K562 (cell line): ENCODE measurements around the gene C1orf167. TPM values are rescaled to one million over a fixed set of nuclear protein-coding genes. Genes with fewer than 3 reads are reported as not detected.
A peak's percentile ranks its signal among the peaks of the same experiment; 100 is the strongest.

Source experiments
- ATF7 ChIP-seq: fragments of 450-650 bp; IDR thresholded peaks from 2 replicates; pipeline ENCODE4 v1.7.1; 2014; ENCODE audit warnings: mild to moderate bottlenecking, moderate library complexity
- EZH2 ChIP-seq: IDR thresholded peaks from 2 replicates; pipeline ENCODE4 v1.6.1; 2012; ENCODE audit warnings: low read depth, mild to moderate bottlenecking, inconsistent platforms, low read length, borderline replicate concordance
- FOXK2 ChIP-seq, 2 experiments: fragments of 450-650 bp; IDR thresholded peaks in 1 of 2; conservative IDR thresholded peaks in 1 of 2; 2 replicates each; pipeline ENCODE4 v1.6.1; 2016; ENCODE audit warnings: low read depth in 2 of 2, mild to moderate bottlenecking in 1 of 2
- KLF6 ChIP-seq: fragments of 250-450 bp; sonication (Bioruptor Pico); IDR thresholded peaks from 2 replicates; pipeline ENCODE4 v1.4.0; 2020; ENCODE audit warnings: mild to moderate bottlenecking, moderate library complexity, borderline replicate concordance
- NR3C1 ChIP-seq: sonication (generic); formaldehyde crosslinking; IDR thresholded peaks from 2 replicates; pipeline ENCODE4 v1.8.1; 2022; ENCODE audit warnings: missing genetic modification reagents
- POU5F1 ChIP-seq: fragments of 150-350 bp; IDR thresholded peaks from 2 replicates; pipeline ENCODE4 v1.6.1; 2014; ENCODE audit warnings: borderline replicate concordance, low read length, low read depth, mild to moderate bottlenecking; ENCODE audit not compliant: partially characterized antibody
- SNIP1 ChIP-seq: fragments of 450-650 bp; IDR thresholded peaks from 2 replicates; pipeline ENCODE4 v1.7.1; 2017; ENCODE audit warnings: low read depth, mild to moderate bottlenecking
- SOX6 ChIP-seq: fragments of 450-650 bp; IDR thresholded peaks from 2 replicates; pipeline ENCODE4 v1.6.1; 2014; ENCODE audit warnings: mild to moderate bottlenecking
- TSC22D4 ChIP-seq: fragments of 450-650 bp; IDR thresholded peaks from 2 replicates; pipeline ENCODE4 v1.6.1; 2016; ENCODE audit warnings: missing genetic modification characterization, missing biosample characterization, control low read depth
- ZNF408 ChIP-seq: fragments of 250-450 bp; sonication (Bioruptor Pico); IDR thresholded peaks from 2 replicates; pipeline ENCODE4 v1.4.0; 2020; ENCODE audit warnings: low read depth, mild to moderate bottlenecking, moderate library complexity
- polyA plus RNA-seq, 8 experiments: library from polyadenylated mRNA; depleted of rRNA in 4 of 8; stranded (reverse) in 5 of 8; unstranded in 3 of 8; fragments of >200 nt; fragmentation: Nextera tagmentation in 2 of 8; fragmentation: Illumina TruSeq in 1 of 8; extraction: Ambion mirVana in 2 of 8; extraction: Trizol in 1 of 8; gene quantifications; 2 replicates each; pipeline versions ENCODE4 v1.2.1 to v1.2.3, GENCODE V29; 2011 to 2014; ENCODE audit warnings: inconsistent platforms in 1 of 8, missing spikeins in 1 of 8
- total RNA-seq, 7 experiments: library from RNA; depleted of rRNA in 6 of 7; stranded (reverse); fragments of >200 nt in 6 of 7; fragmentation: Illumina TruSeq in 2 of 7; extraction: Trizol in 2 of 7; gene quantifications; 2 replicates each; pipeline versions ENCODE4 v1.2.1 to v1.2.3, GENCODE V29; 2011 to 2021; ENCODE audit warnings: low replicate concordance in 1 of 7
- TF ChIP-seq, protein P1 (sequence below): fragments of 250-450 bp; sonication (Bioruptor Pico); IDR thresholded peaks from 2 replicates; pipeline ENCODE4 v1.4.0; 2020; ENCODE audit warnings: mild to moderate bottlenecking, moderate library complexity
- TF ChIP-seq, protein P2 (sequence below): fragments of 200-800 bp; sonication (Bioruptor generic); IDR thresholded peaks from 2 replicates; pipeline ENCODE4 v1.6.1; 2017; ENCODE audit warnings: missing genetic modification characterization, missing compliant biosample characterization
- TF ChIP-seq, protein P3 (sequence below): sonication (generic); formaldehyde crosslinking; IDR thresholded peaks from 2 replicates; pipeline ENCODE4 v1.8.1; 2022; ENCODE audit warnings: missing genetic modification reagents
- TF ChIP-seq, protein P4 (sequence below): sonication (generic); formaldehyde crosslinking; IDR thresholded peaks from 2 replicates; pipeline ENCODE4 v1.8.1; 2023; ENCODE audit warnings: mild to moderate bottlenecking, missing genetic modification reagents
- TF ChIP-seq, protein P5 (sequence below), 2 experiments: fragments of 450-650 bp in 1 of 2; sonication (generic) in 1 of 2; formaldehyde crosslinking in 1 of 2; IDR thresholded peaks in 1 of 2; conservative IDR thresholded peaks in 1 of 2; 2 replicates each; pipeline versions ENCODE4 v1.6.1 to v1.8.1; 2016 to 2023; ENCODE audit warnings: mild to moderate bottlenecking in 2 of 2, moderate library complexity in 2 of 2, inconsistent platforms in 1 of 2, missing genetic modification reagents in 1 of 2

Gene C1orf167
- total and polyA plus RNA-seq, 9 of the 15 experiments (the other 6 are each of a cell fraction or from before 2014, with no cell fraction given), result 0.22 to 0.86 (median 0.31) TPM; not detected in 2

DNA sequence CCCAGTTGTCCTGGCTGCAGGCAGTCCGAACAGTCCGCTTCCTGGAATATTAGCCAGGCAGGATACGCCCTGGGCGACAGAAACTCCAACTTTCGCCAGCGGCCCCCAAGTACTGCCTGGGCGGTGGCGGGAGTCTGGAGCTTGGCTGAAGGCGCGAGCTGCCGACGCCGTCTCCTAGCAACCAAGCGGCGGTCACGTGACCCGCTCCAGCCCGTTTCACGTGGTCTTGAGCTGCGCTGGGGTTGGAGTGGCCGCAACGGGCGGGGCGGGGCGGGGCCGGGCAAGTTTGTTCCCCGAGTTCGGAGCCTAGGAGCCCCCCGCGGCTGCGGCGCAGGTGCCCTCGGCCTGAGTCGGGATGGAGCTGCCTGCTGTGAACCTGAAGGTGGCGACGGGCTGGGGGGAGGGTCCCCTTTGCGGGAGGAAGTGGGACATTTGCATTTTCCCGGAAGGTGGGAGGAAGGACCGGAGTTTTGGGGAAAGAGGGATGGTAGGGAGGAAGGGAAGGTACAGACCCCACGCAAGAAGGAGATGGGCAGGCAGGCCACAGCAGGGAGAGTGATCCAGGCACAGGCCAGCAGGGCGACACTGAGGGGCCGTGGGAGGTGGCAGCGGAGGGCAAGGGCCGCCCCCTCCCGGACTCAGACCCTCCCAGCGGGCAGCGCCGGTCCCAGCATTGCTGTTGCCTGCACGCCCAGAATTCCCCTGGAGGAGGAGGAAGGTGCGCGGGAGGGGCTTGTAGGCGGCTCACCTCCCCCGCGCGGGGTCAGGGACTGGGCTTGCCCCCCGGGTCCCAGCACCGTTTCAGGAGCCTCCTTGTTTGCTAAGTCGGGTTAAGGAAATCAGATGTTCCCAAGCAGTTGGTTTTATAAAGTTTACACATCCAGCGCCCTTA is 25.9 kb upstream of the C1orf167 start, which contains the start of gene AGTRAP (continued):
- peak; percentile 25 for TF ChIP-seq ATF7
- TF ChIP-seq TSC22D4 (tag), result no peak
- TF ChIP-seq NR3C1, result no peak
- TF ChIP-seq, protein P1, sequence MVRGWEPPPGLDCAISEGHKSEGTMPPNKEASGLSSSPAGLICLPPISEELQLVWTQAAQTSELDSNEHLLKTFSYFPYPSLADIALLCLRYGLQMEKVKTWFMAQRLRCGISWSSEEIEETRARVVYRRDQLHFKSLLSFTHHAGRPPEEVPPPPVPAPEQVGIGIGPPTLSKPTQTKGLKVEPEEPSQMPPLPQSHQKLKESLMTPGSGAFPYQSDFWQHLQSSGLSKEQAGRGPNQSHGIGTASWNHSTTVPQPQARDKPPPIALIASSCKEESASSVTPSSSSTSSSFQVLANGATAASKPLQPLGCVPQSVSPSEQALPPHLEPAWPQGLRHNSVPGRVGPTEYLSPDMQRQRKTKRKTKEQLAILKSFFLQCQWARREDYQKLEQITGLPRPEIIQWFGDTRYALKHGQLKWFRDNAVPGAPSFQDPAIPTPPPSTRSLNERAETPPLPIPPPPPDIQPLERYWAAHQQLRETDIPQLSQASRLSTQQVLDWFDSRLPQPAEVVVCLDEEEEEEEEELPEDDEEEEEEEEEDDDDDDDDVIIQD (CRISPR knock-in tag), result no peak
- TF ChIP-seq EZH2, result no peak
- TF ChIP-seq KLF6 (CRISPR knock-in tag), result peak; percentile 7; the same call in 1 of the 2 replicates
- TF ChIP-seq, protein P2, sequence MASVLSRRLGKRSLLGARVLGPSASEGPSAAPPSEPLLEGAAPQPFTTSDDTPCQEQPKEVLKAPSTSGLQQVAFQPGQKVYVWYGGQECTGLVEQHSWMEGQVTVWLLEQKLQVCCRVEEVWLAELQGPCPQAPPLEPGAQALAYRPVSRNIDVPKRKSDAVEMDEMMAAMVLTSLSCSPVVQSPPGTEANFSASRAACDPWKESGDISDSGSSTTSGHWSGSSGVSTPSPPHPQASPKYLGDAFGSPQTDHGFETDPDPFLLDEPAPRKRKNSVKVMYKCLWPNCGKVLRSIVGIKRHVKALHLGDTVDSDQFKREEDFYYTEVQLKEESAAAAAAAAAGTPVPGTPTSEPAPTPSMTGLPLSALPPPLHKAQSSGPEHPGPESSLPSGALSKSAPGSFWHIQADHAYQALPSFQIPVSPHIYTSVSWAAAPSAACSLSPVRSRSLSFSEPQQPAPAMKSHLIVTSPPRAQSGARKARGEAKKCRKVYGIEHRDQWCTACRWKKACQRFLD (CRISPR knock-in tag), result peak; percentile 64; the same call in 1 of the 2 replicates
- no peak for TF ChIP-seq ZNF408 (CRISPR knock-in tag)
- TF ChIP-seq, protein P3, sequence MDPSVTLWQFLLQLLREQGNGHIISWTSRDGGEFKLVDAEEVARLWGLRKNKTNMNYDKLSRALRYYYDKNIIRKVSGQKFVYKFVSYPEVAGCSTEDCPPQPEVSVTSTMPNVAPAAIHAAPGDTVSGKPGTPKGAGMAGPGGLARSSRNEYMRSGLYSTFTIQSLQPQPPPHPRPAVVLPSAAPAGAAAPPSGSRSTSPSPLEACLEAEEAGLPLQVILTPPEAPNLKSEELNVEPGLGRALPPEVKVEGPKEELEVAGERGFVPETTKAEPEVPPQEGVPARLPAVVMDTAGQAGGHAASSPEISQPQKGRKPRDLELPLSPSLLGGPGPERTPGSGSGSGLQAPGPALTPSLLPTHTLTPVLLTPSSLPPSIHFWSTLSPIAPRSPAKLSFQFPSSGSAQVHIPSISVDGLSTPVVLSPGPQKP (CRISPR knock-in tag), result no peak
- no peak for TF ChIP-seq SOX6
- TF ChIP-seq, protein P4, sequence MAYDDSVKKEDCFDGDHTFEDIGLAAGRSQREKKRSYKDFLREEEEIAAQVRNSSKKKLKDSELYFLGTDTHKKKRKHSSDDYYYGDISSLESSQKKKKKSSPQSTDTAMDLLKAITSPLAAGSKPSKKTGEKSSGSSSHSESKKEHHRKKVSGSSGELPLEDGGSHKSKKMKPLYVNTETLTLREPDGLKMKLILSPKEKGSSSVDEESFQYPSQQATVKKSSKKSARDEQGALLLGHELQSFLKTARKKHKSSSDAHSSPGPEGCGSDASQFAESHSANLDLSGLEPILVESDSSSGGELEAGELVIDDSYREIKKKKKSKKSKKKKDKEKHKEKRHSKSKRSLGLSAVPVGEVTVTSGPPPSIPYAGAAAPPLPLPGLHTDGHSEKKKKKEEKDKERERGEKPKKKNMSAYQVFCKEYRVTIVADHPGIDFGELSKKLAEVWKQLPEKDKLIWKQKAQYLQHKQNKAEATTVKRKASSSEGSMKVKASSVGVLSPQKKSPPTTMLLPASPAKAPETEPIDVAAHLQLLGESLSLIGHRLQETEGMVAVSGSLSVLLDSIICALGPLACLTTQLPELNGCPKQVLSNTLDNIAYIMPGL (CRISPR knock-in tag), result peak; percentile 73; the same call in 1 of the 2 replicates
- TF ChIP-seq FOXK2 (conservative IDR thresholded peaks at IDR 0.05 in 1 of 2, IDR thresholded peaks at IDR 0.05 in 1 of 2; ENCODE audit: low read depth in 2 of 2), result peak in 1 of 2 experiments; percentile 80; a peak in 2 of 4 replicates
- TF ChIP-seq, protein P5, sequence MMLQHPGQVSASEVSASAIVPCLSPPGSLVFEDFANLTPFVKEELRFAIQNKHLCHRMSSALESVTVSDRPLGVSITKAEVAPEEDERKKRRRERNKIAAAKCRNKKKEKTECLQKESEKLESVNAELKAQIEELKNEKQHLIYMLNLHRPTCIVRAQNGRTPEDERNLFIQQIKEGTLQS (IDR thresholded peaks at IDR 0.05), result no peak
- TF ChIP-seq, protein P5 (CRISPR knock-in tag; conservative IDR thresholded peaks at IDR 0.05), result peak; percentile 82
- TF ChIP-seq SNIP1, result no peak
- TF ChIP-seq POU5F1, result no peak
